HepG2 (cell line): ENCODE results near the gene TTC38. TPM values are rescaled to one million over a fixed set of nuclear protein-coding genes. Genes with fewer than 3 reads are reported as not detected.

Experiments
- CCAR2 ChIP-seq: fragments of 200-400 bp; formaldehyde crosslinking; optimal IDR thresholded peaks from 2 replicates; pipeline ENCODE3; 2018; ENCODE audit warnings: low read depth, mild to moderate bottlenecking, low read length, moderate library complexity
- ELF4 ChIP-seq: sonication (generic); formaldehyde crosslinking; IDR thresholded peaks from 2 replicates; pipeline ENCODE4 v1.5.0; 2020; ENCODE audit warnings: missing genetic modification reagents, mild to moderate bottlenecking, moderate library complexity, borderline replicate concordance
- HNF4G ChIP-seq, 2 experiments: sonication (generic) in 1 of 2; formaldehyde crosslinking in 1 of 2; IDR thresholded peaks; 2 replicates each; pipeline versions ENCODE4 v1.4.0 to v1.6.1; 2011 to 2020; ENCODE audit warnings: borderline replicate concordance in 2 of 2, low read depth in 2 of 2, mild to moderate bottlenecking in 2 of 2, low read length in 1 of 2, missing genetic modification reagents in 1 of 2, moderate library complexity in 1 of 2
- KAT7 ChIP-seq: IDR thresholded peaks from 2 replicates; pipeline ENCODE4 v1.6.1; 2018; ENCODE audit warnings: borderline replicate concordance, missing compliant biosample characterization
- SALL2 ChIP-seq: sonication (generic); formaldehyde crosslinking; IDR thresholded peaks from 2 replicates; pipeline ENCODE4 v1.8.1; 2023; ENCODE audit warnings: mild to moderate bottlenecking, missing genetic modification reagents, inconsistent platforms
- TRIM24 ChIP-seq: sonication (generic); formaldehyde crosslinking; IDR thresholded peaks from 2 replicates; pipeline ENCODE4 v1.8.0; 2022; ENCODE audit warnings: mild to moderate bottlenecking, missing genetic modification reagents
- ZBTB33 ChIP-seq: sonication (generic); formaldehyde crosslinking; IDR thresholded peaks from 2 replicates; pipeline ENCODE4 v1.4.0; 2020; ENCODE audit warnings: missing genetic modification reagents
- ZBTB40 ChIP-seq, 2 experiments: fragments of 450-650 bp in 1 of 2; sonication (generic) in 1 of 2; formaldehyde crosslinking in 1 of 2; IDR thresholded peaks; 2 replicates each; pipeline versions ENCODE4 v1.6.1 to v1.8.0; 2016 to 2022; ENCODE audit warnings: antibody characterized with exemption in 1 of 2, mild to moderate bottlenecking in 1 of 2, missing genetic modification reagents in 1 of 2
- ZNF33A ChIP-seq: sonication (generic); formaldehyde crosslinking; IDR thresholded peaks from 2 replicates; pipeline ENCODE4 v1.5.1; 2020; ENCODE audit warnings: missing genetic modification reagents, mild to moderate bottlenecking, moderate library complexity, borderline replicate concordance
- ZNF724P ChIP-seq: sonication (generic); formaldehyde crosslinking; IDR thresholded peaks from 2 replicates; pipeline ENCODE4 v1.8.0; 2022; ENCODE audit warnings: missing genetic modification reagents, borderline replicate concordance
- polyA plus RNA-seq, 8 experiments: library from polyadenylated mRNA; depleted of rRNA in 3 of 8; stranded (reverse) in 7 of 8; unstranded in 1 of 8; fragments of >200 nt; fragmentation: Illumina TruSeq in 4 of 8; extraction: Trizol in 4 of 8; gene quantifications; 2 replicates each; pipeline versions ENCODE4 v1.2.1 to v1.2.3, GENCODE V29; 2011 to 2016; ENCODE audit warnings: low read depth in 4 of 8, missing spikeins in 1 of 8, mixed read lengths in 1 of 8; ENCODE audit not compliant: insufficient read depth in 1 of 8
- total RNA-seq, 5 experiments: library from RNA; depleted of rRNA; stranded (reverse); fragments of >200 nt; fragmentation: Illumina TruSeq; extraction: Trizol; gene quantifications; 2 replicates each; pipeline ENCODE4 v1.2.3, GENCODE V29; 2016; ENCODE audit warnings: low read depth in 1 of 5
- TF ChIP-seq, protein P1 (sequence below): sonication (generic); formaldehyde crosslinking; IDR thresholded peaks from 2 replicates; pipeline ENCODE4 v1.5.0; 2020; ENCODE audit warnings: mild to moderate bottlenecking, missing genetic modification reagents
- TF ChIP-seq, protein P2 (sequence below): IDR thresholded peaks from 2 replicates; pipeline ENCODE4 v1.6.1; 2016; ENCODE audit warnings: low read depth

Gene TTC38
- total and polyA plus RNA-seq, 2 of the 13 experiments (the other 11 are each of a cell fraction or from before 2014, with no cell fraction given): 101 to 105 TPM

- TF ChIP-seq SALL2 (CRISPR knock-in tag) (peak; percentile 86), ZBTB33 (no peak), ZBTB40 (IDR thresholded peaks at IDR 0.05) (no peak), ZBTB40 (CRISPR knock-in tag; IDR thresholded peaks at IDR 0.05) (peak; percentile 84), KAT7 (CRISPR knock-in tag) (peak; percentile 62; the same call in 1 of the 2 replicates), ELF4 (CRISPR knock-in tag) (peak; percentile 77; the same call in 1 of the 2 replicates), TRIM24 (CRISPR knock-in tag) (no peak), ZNF724P (peak; percentile 55), ZNF33A (CRISPR knock-in tag) (no peak), CCAR2 (no peak), HNF4G (IDR thresholded peaks at IDR 0.05; ENCODE audit: borderline replicate concordance, low read depth, low read length) (no peak), HNF4G (CRISPR knock-in tag; IDR thresholded peaks at IDR 0.05; ENCODE audit: borderline replicate concordance, low read depth) (no peak; the same call in 1 of the 2 replicates)
- TF ChIP-seq, protein P1, sequence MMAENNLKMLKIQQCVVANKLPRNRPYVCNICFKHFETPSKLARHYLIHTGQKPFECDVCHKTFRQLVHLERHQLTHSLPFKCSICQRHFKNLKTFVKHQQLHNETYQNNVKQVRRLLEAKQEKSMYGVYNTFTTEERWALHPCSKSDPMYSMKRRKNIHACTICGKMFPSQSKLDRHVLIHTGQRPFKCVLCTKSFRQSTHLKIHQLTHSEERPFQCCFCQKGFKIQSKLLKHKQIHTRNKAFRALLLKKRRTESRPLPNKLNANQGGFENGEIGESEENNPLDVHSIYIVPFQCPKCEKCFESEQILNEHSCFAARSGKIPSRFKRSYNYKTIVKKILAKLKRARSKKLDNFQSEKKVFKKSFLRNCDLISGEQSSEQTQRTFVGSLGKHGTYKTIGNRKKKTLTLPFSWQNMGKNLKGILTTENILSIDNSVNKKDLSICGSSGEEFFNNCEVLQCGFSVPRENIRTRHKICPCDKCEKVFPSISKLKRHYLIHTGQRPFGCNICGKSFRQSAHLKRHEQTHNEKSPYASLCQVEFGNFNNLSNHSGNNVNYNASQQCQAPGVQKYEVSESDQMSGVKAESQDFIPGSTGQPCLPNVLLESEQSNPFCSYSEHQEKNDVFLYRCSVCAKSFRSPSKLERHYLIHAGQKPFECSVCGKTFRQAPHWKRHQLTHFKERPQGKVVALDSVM (CRISPR knock-in tag): 0 out of 2 replicates have a peak, but pooled peaks have one; percentile 13
- TF ChIP-seq, protein P2, sequence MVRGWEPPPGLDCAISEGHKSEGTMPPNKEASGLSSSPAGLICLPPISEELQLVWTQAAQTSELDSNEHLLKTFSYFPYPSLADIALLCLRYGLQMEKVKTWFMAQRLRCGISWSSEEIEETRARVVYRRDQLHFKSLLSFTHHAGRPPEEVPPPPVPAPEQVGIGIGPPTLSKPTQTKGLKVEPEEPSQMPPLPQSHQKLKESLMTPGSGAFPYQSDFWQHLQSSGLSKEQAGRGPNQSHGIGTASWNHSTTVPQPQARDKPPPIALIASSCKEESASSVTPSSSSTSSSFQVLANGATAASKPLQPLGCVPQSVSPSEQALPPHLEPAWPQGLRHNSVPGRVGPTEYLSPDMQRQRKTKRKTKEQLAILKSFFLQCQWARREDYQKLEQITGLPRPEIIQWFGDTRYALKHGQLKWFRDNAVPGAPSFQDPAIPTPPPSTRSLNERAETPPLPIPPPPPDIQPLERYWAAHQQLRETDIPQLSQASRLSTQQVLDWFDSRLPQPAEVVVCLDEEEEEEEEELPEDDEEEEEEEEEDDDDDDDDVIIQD: no peak
Measured at GRCh38 chr22:46250035-46250782, 17.6 kb upstream of the TTC38 start, which contains the start of gene CDPF1 (continued).
